GM18870 (cell line): Measurements from ENCODE around the gene SLAMF1.
"Not testable (repeated sequence)": the region's sequence is repeated elsewhere in the genome, so short reads cannot be mapped to it uniquely, and the experiment has no call there.

Experiments used
- ATAC-seq: cut with Tn5 transposase; IDR thresholded peaks from one replicate; pipeline ENCODE4 v1.9.1; 2021; ENCODE audit warnings: moderate library complexity; ENCODE audit not compliant: unreplicated experiment

Gene SLAMF1

DNA sequence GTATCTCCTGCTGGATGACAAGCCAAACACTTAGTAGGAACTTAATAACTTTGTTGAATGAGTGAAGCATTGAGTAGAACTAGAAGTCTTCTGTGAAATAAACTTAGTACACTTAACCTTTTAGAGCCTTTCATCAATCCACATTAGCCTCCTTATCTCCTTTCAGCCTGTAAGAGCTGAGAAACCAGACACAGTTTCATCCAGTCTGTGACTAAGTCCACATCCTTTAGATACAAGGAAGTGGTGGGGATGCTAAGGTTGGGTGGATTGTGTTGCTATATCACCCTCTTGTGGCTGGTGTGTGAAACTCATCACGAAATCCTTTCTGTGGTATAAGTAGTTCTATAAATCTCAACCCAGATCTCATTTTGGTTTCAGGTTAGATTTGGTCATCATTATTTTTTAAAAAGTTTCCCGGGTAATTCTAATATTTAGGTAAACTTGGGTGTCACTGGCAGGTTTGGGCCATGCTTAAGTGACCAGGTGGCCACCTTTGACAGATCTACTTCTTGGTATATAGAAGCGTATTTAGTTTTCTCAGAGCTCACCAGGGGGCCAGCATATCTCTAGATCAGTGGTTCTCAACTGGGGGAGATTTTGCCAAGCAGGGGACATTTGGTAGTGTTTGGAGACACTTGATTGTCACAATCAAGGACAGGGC is 39.7 kb downstream of the SLAMF1 start:
- ATAC-seq: peak; percentile 65

- no peak for ATAC-seq
Observed at GRCh38 chr1:160606611-160607010, 40.2 kb downstream of the SLAMF1 start.

DNA sequence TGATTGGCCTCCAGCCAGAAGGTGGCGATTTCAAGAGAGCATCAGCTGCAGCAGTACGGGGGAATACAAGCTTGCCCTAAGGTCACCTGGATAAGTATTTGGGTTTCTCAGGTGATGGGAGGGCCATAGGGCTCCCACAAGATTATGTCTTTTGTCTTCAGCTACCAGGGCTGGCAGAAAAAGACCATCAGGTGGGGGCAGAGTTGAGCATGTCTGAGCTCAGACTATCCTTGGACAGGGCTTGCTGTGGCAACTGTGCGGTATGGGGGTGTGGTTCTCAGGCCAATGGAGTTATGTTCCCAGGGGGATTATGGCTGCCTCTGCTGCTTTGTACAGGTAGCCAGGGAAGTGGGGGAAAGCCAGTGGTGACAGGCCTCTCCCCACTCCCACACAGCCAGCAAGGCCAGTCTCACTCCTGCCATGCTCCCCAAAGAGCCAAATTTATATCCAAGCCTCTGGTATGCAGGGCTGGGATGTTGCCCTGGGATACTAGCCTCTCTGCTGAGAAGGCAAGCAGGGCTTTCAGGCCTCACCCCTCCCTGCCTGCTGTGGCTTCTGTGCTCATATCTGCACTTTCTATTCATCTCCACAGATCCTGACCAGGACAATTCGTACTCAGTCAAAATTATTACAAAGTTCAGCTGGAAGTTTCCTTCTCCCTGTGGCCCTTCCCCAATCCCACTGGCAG is 40.9 kb downstream of the SLAMF1 start:
- no peak for ATAC-seq

DNA sequence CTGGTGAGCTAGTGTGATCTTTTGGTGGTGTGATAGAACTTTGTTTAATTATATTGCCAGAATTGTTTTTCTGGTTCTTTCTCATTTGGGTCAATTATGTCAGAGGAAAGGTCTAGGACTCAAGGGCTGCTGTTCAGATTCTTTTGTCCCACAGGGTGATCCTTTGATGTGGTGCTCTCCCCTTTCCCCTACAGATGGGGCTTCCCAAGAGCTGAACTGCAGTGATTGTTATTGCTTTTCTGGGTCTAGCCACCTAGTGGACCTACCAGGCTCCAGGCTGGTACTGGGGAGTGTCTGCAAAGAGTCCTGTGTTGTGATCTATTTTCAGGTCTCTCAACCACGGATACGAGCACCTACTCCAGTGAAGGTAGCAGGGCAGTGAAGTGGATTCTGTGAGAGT is 41.6 kb downstream of the SLAMF1 start:
- no peak for ATAC-seq

GRCh38 chr1:160597705-160598104 is 49.1 kb downstream of the SLAMF1 start:
- ATAC-seq: no peak

DNA sequence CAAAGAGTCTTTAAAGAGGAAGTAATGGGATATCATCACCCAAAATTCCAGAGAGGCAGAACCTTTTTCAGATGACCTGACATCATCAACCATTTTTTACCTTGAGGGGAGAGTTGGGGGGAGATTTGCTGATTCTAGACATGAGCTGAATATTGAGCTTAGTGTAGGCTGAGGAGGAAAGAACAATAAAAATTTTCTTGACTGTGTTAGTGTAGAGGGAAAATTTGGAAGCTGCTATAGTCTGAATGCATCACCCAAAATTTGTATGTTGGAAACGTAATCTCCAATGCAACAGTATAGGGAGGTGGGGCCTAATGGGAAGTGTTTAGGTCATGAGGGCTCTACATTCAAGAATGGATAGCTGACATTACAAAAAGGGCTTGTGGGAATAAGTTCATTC is 49.8 kb downstream of the SLAMF1 start:
- no peak for ATAC-seq

DNA sequence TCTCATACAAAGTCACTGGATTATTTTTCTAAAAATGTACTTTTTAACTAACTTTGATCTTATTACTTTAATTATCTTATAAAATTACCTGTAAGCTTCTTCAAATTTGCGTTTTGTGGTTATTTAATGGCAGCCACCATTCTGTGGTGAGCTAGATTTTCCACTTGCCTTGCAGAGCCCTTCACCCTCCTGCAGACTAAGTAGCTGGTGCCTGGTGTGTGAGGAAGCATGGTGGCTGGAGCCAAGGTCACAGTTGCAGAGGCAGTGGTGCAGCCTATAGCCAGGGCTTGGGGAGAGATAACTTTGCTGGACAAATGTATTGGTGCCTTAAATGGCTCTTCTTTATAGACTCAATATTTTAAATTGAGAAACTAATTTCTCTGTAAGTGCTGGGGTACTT is 56.4 kb downstream of the SLAMF1 start:
- ATAC-seq: no peak

DNA sequence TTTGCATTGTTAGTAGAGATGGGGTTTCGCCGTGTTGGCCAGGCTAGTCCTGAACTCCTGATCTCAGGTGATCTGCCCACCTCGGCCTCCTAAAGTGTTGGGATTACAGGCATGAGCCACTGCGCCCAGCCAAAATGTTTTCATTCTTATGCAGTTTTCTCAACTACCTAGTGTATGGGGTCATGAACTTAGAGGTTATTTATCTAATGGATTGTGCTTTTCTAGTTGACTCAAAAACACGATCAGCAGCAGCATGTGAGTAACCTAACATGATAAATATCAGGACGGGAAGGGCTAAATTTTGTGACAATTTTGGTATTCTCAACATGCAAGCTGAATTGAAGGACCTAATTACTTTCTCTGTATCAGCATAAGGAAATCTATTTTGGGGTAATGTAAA is 58.4 kb downstream of the SLAMF1 start:
- ATAC-seq: no peak

GRCh38 chr1:160584784-160585183 is 62.1 kb downstream of the SLAMF1 start:
- ATAC-seq: no peak

GRCh38 chr1:160582976-160583375 is 63.9 kb downstream of the SLAMF1 start:
- ATAC-seq: not testable (repeated sequence)

DNA sequence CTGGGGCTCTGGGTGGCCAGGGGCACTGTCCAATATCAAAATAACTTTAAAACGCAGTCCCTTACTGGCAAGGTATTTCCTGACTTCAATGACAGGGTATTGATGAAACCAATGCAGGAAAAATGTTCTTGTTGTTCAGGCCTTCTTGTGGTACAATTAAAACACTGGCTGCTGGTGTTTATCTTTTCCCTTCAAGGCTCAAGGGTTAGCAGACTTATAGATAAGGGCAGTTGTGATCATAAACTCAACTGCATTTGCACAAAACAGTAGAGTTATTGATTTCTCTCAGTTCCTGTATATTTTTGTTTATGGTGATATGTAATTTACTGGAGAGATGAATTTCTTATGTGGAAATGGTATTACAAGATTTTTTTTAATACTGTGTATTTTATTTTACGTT is 64.9 kb downstream of the SLAMF1 start:
- ATAC-seq: no peak

- no peak for ATAC-seq
Observed at GRCh38 chr1:160580221-160580812, 66.5 kb downstream of the SLAMF1 start.

GRCh38 chr1:160579216-160579701 is 67.6 kb downstream of the SLAMF1 start, which contains the start of gene CD84:
TSS of gene CD84 (minus strand) at chr1:160579496. CDS start at chr1:160579437, 59 bp downstream.
- ATAC-seq: no peak

DNA sequence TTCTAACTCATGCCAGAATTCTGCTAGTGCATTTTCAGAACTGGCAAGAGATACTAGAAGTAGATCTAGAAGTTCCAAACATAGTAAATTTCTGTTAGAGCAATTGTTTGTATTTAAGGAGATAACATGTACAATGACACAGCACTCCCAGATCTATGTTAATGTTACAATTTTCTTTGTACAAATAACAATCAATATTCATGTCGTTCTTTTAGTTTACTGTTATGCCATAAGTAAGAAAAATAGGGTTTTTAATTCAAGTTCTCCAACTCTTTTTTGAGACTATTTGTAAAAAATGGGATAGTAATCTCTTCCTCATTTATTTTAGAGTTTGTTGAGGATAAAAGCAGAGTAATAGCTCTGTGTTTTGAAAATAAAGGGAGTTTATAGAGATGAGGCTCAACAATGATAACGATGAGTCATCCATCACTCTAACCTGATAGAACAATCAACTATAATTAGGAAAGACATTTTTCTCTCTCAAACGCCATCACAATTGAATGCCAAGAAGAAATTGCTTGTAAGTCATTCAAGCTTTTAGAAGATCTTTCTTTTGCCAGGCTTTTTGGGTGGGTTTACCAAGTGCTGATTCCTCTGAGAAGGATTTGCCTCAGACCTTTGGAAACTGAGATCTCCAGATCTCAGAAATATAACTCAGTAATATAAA is 68.2 kb downstream of the SLAMF1 start:
- ATAC-seq: no peak

- ATAC-seq: no peak
Observed at GRCh38 chr1:160578175-160578524, 68.7 kb downstream of the SLAMF1 start.

DNA sequence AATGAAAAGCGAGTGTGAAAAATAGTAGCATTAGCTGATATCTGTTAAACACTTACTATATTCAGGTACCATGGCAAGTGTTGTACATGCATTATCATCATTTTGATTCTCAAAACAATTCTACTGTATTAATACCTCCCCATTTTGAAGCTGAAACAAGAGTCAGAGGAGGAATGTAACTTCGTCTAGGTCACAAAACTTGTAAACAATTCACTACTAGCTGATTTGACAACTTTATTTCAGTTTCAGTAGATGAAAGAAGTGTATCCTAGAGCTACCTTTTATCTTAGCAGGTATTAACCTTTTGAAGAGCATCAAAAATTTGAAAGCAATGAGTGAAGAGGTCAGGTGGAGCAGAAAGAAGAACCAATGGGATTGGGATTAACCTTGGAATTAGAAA is 69.2 kb downstream of the SLAMF1 start:
- no peak for ATAC-seq

DNA sequence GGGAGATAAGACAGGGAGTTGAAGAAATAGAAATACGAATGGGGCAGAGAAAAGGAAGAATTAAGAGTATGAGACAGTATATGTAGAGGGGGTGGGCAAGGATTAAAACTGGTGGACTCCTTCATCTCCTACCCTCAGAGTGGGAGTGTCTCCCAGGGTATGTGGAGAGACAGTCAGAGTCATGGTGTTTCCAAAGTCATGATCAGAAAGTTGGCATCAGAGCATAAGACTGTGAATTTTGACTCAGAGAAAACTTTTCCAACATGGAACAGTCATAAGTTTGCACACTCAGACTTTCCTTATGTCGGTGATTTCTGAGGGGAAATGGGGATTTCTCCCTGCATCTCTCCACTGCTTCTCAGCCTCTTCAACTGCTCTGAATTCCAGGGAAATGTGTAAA is 70.0 kb downstream of the SLAMF1 start:
- ATAC-seq: no peak

DNA sequence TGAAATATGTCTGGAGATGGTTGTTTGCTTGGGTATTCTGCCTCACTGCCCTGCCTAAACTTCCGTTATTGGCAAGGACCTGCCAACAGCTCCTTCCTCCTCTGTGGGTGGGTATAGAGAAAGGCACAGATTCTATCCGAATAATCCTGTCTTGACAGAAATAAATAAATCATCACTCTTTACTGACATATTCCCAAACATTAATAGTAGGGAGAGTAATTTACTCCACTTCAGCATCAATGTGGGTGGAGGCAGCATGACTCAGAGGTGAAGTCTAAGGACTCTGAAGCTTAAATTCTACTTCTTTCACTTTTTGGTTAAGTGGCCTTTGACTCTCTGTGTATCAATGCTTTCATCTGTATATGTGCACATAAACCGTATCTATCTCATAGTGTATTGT is 70.5 kb downstream of the SLAMF1 start:
- no peak for ATAC-seq

- ATAC-seq: no peak
Observed at GRCh38 chr1:160575112-160575664, 71.7 kb downstream of the SLAMF1 start.

GRCh38 chr1:160570840-160571239 is 76.0 kb downstream of the SLAMF1 start:
- no peak for ATAC-seq

GRCh38 chr1:160569806-160570205 is 77.0 kb downstream of the SLAMF1 start:
- ATAC-seq: no peak
